PFSK-1 (cell line): Measurements from ENCODE around the gene BCAS4.

Experiments
- FOXP2 ChIP-seq: optimal IDR thresholded peaks from 2 replicates; pipeline ENCODE3; 2011; ENCODE audit warnings: borderline replicate concordance, control low read depth, inconsistent platforms; ENCODE audit not compliant: insufficient read depth; ENCODE audit errors: extremely low read length, extremely low read depth
- POLR2AphosphoS5 ChIP-seq: IDR thresholded peaks from 2 replicates; pipeline ENCODE4 v1.6.1; 2012; ENCODE audit warnings: low read depth, mild to moderate bottlenecking, control low read depth, low read length, moderate library complexity
- SIN3A ChIP-seq: IDR thresholded peaks from 2 replicates; pipeline ENCODE4 v1.6.1; 2012; ENCODE audit warnings: mild to moderate bottlenecking, low read length, moderate library complexity, borderline replicate concordance; ENCODE audit not compliant: insufficient read depth
- TAF1 ChIP-seq: IDR thresholded peaks from 2 replicates; pipeline ENCODE4 v1.6.1; 2012; ENCODE audit warnings: low read length, control low read depth, borderline replicate concordance; ENCODE audit not compliant: insufficient read depth
- TF ChIP-seq, protein P1 (sequence below), 2 experiments: IDR thresholded peaks; 2 replicates each; pipeline versions ENCODE4 v1.6.1 to v1.8.0; 2011 to 2012; ENCODE audit warnings: low read depth in 2 of 2, low read length in 2 of 2, control low read depth in 1 of 2, inconsistent platforms in 1 of 2, mild to moderate bottlenecking in 1 of 2, moderate library complexity in 1 of 2; ENCODE audit not compliant: insufficient read depth in 1 of 2

DNA sequence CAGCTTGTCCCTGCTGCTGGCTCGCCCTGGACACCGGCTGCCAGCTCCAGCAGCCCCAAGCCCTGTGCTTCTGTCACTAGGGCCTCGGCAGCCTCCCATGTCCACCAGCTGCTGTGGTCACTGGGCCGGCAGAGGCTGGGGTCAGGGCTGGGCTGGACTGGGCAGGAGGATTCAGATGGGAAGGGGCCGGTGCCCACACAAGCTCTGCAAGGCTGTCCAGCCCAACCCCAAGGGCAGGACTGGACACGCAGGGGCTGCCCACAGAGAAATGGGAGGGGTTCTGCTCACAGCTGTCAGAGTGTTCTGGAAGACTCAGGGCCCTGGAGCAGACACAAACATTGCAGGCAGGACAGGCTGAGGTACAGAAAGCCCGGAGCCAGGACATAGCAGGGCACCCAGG is 70.7 kb downstream of the BCAS4 start:
- TF ChIP-seq POLR2AphosphoS5 (no peak), TAF1 (no peak), SIN3A (no peak), FOXP2 (no peak)
- TF ChIP-seq, protein P1, sequence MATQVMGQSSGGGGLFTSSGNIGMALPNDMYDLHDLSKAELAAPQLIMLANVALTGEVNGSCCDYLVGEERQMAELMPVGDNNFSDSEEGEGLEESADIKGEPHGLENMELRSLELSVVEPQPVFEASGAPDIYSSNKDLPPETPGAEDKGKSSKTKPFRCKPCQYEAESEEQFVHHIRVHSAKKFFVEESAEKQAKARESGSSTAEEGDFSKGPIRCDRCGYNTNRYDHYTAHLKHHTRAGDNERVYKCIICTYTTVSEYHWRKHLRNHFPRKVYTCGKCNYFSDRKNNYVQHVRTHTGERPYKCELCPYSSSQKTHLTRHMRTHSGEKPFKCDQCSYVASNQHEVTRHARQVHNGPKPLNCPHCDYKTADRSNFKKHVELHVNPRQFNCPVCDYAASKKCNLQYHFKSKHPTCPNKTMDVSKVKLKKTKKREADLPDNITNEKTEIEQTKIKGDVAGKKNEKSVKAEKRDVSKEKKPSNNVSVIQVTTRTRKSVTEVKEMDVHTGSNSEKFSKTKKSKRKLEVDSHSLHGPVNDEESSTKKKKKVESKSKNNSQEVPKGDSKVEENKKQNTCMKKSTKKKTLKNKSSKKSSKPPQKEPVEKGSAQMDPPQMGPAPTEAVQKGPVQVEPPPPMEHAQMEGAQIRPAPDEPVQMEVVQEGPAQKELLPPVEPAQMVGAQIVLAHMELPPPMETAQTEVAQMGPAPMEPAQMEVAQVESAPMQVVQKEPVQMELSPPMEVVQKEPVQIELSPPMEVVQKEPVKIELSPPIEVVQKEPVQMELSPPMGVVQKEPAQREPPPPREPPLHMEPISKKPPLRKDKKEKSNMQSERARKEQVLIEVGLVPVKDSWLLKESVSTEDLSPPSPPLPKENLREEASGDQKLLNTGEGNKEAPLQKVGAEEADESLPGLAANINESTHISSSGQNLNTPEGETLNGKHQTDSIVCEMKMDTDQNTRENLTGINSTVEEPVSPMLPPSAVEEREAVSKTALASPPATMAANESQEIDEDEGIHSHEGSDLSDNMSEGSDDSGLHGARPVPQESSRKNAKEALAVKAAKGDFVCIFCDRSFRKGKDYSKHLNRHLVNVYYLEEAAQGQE (IDR thresholded peaks at IDR 0.05; ENCODE audit: insufficient read depth in 1 of 2, low read depth in 2 of 2, low read length in 2 of 2): no peak
